ENCODE measurements around the gene THBS4. TPM values are rescaled to one million over a fixed set of nuclear protein-coding genes. Genes with fewer than 3 reads are reported as not detected.

THBS4 gene
- polyA plus RNA-seq, 1 of the 3 experiments (the other 2 are of a cell fraction) = 1.1 TPM

DNA sequence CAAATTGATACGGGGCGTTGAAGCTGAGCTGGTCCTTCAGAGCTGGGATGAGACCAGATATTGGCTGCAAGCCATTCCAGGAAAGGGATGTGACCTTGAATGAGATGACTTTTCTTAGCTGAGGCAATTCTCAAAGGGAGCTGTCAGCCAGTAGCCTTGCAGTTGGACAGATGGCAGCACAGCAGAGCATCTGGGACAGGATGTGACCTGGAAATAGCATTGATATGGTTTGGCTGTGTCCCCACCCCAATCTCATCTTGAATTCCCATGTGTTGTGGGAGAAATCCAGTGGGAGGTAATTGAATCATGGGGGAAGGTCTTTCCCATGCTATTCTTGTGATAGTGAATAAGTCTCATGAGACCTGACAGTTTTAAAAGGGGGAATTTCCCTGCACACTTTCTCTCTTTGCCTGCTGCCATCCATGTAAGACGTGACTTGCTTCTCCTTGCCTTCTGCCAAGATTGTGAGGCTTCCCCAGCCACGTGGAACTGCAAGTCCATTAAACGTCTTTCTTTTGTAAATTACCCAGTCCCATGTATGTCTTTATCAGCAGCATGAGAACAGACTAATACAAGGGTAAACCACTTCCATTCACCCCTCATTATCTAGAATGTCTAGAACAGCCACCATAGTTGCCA is 24.3 kb upstream of the THBS4 start (continued):
- TF ChIP-seq MEF2A (IDR thresholded peaks at IDR 0.05; ENCODE audit: borderline replicate concordance, low read depth) (no peak), SIN3A (IDR thresholded peaks at IDR 0.05; ENCODE audit: borderline replicate concordance, low read depth, low read length) (no peak)
- TF ChIP-seq, protein P1, sequence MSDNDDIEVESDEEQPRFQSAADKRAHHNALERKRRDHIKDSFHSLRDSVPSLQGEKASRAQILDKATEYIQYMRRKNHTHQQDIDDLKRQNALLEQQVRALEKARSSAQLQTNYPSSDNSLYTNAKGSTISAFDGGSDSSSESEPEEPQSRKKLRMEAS (IDR thresholded peaks at IDR 0.05; ENCODE audit: low read depth) = no peak

GRCh38 chr5:80025069-80025468 is 10.1 kb upstream of the THBS4 start:
- POLR2A ChIA-PET = no interaction called here
- Histone ChIP-seq H3K27ac (ENCODE audit: low read depth in 2 of 2, low read length in 1 of 2) (no peak overlapping the region), H3K4me3 (ENCODE audit: low read depth in 2 of 2, low read length in 1 of 2) (no peak overlapping the region), H3K9ac (no peak overlapping the region), H3F3A (replicated peaks; ENCODE audit: insufficient read depth) (no peaks in the 10 kb centered on the region), H3K9me2 (no peaks in the 10 kb centered on the region), H3K27me3 (ENCODE audit: insufficient read depth) (no peaks in the 10 kb centered on the region), H3K79me2 (ENCODE audit: insufficient read depth) (no peaks in the 10 kb centered on the region), H3K9me3 (no peaks in the 10 kb centered on the region), H3K4me1 (ENCODE audit: control insufficient read depth in 1 of 2, insufficient read depth in 2 of 2, low read depth in 1 of 2, low read length in 1 of 2) (no peaks in the 10 kb centered on the region), H3K4me2 (no peak overlapping the region), H2AFZ (ENCODE audit: low read depth) (no peak overlapping the region), H4K20me1 (ENCODE audit: insufficient read depth) (no peaks in the 10 kb centered on the region), H3K36me3 (replicated peaks in 1 of 2; ENCODE audit: control insufficient read depth in 1 of 2, insufficient read depth in 2 of 2, low read length in 1 of 2) (no peaks in the 10 kb centered on the region)
- no peak for DNase-seq
- CTCF ChIA-PET = no interaction called here
- 50% methylated on average over 2 of the region's 2 CpGs for WGBS (ENCODE audit: low lambda C conversion rate)
- TF ChIP-seq FOXM1 (IDR thresholded peaks at IDR 0.05; ENCODE audit: low read depth) = no peak
- TF ChIP-seq YY1 (IDR thresholded peaks at IDR 0.05; ENCODE audit: low read depth) = no peak
- TF ChIP-seq, protein P2, sequence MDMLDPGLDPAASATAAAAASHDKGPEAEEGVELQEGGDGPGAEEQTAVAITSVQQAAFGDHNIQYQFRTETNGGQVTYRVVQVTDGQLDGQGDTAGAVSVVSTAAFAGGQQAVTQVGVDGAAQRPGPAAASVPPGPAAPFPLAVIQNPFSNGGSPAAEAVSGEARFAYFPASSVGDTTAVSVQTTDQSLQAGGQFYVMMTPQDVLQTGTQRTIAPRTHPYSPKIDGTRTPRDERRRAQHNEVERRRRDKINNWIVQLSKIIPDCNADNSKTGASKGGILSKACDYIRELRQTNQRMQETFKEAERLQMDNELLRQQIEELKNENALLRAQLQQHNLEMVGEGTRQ (IDR thresholded peaks at IDR 0.05; ENCODE audit: borderline replicate concordance, low read depth, low read length) = no peak
- TF ChIP-seq MXI1 (IDR thresholded peaks at IDR 0.05; ENCODE audit: low read depth, low read length) = no peak
- no peak for TF ChIP-seq RXRA (IDR thresholded peaks at IDR 0.05; ENCODE audit: borderline replicate concordance, low read depth)
- TF ChIP-seq TAF1 (IDR thresholded peaks at IDR 0.05; ENCODE audit: borderline replicate concordance, low read depth, low read length) = no peak
- TF ChIP-seq PBX3 (IDR thresholded peaks at IDR 0.05) = no peak
- TF ChIP-seq CHD2 (IDR thresholded peaks at IDR 0.05; ENCODE audit: low read length, partially characterized antibody) = no peak
- no peak for TF ChIP-seq NFIC (IDR thresholded peaks at IDR 0.05; ENCODE audit: borderline replicate concordance)
- TF ChIP-seq MEF2A (IDR thresholded peaks at IDR 0.05; ENCODE audit: borderline replicate concordance, low read depth) = no peak
- no peak for TF ChIP-seq RAD21 (IDR thresholded peaks at IDR 0.05; ENCODE audit: low read length)

DNA sequence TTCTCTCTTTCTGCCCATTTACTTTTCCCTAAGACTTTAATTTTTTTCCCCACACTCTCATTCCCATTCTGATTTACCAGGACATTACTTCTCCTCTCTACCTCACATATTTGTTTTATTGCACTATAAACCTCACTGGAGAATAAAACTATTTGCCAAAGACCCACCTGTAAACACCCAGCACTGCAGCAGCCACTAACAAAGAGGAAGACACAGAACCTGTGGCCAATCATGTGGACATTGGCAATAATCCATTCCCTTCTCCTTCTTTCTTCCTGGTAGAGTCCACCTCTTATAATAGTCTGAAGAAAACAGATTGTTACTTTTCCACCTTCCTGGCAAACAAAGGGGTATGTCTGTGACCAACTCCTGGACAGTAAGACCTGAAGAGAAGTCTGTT is 8.3 kb upstream of the THBS4 start:
- H3K27me3 ChIP-seq (ENCODE audit: insufficient read depth) = no peaks in the 10 kb centered on the region
- no peak overlapping the region for H3K9ac ChIP-seq
- H3K36me3 ChIP-seq (replicated peaks in 1 of 2; ENCODE audit: control insufficient read depth in 1 of 2, insufficient read depth in 2 of 2, low read length in 1 of 2) = no peaks in the 10 kb centered on the region
- no peak overlapping the region for H3K27ac ChIP-seq (ENCODE audit: low read depth in 2 of 2, low read length in 1 of 2)
- no peaks in the 10 kb centered on the region for H3K4me1 ChIP-seq (ENCODE audit: control insufficient read depth in 1 of 2, insufficient read depth in 2 of 2, low read depth in 1 of 2, low read length in 1 of 2)
- POLR2A ChIA-PET = no interaction called here
- no peak overlapping the region for H2AFZ ChIP-seq (ENCODE audit: low read depth)
- no peaks in the 10 kb centered on the region for H3K9me3 ChIP-seq
- no peak overlapping the region for H3K4me2 ChIP-seq
- no peaks in the 10 kb centered on the region for H3K79me2 ChIP-seq (ENCODE audit: insufficient read depth)
- CTCF ChIA-PET = interaction anchor here (0.6 kb wide), 1 partner anchor 224 kb away, joined by 3 read pairs; no protein-coding TSS in a partner anchor
- H3K9me2 ChIP-seq = no peaks in the 10 kb centered on the region
- no peaks in the 10 kb centered on the region for H3F3A ChIP-seq (replicated peaks; ENCODE audit: insufficient read depth)
- DNase-seq = no peak
- H4K20me1 ChIP-seq (ENCODE audit: insufficient read depth) = no peaks in the 10 kb centered on the region
- no peak overlapping the region for H3K4me3 ChIP-seq (ENCODE audit: low read depth in 2 of 2, low read length in 1 of 2)
- TF ChIP-seq JUND (IDR thresholded peaks at IDR 0.05) (no peak), NFIC (IDR thresholded peaks at IDR 0.05; ENCODE audit: borderline replicate concordance) (no peak), GATA2 (CRISPR knock-in tag; IDR thresholded peaks at IDR 0.05) (no peak), POLR2AphosphoS5 (IDR thresholded peaks at IDR 0.05; ENCODE audit: low read depth, low read length) (no peak), RXRA (IDR thresholded peaks at IDR 0.05; ENCODE audit: borderline replicate concordance, low read depth) (no peak), IRF3 (IDR thresholded peaks at IDR 0.05; ENCODE audit: low read depth, low read length) (no peak), MEF2A (IDR thresholded peaks at IDR 0.05; ENCODE audit: borderline replicate concordance, low read depth) (no peak), TAF1 (IDR thresholded peaks at IDR 0.05; ENCODE audit: borderline replicate concordance, low read depth, low read length) (no peak)
- TF ChIP-seq, protein P3, sequence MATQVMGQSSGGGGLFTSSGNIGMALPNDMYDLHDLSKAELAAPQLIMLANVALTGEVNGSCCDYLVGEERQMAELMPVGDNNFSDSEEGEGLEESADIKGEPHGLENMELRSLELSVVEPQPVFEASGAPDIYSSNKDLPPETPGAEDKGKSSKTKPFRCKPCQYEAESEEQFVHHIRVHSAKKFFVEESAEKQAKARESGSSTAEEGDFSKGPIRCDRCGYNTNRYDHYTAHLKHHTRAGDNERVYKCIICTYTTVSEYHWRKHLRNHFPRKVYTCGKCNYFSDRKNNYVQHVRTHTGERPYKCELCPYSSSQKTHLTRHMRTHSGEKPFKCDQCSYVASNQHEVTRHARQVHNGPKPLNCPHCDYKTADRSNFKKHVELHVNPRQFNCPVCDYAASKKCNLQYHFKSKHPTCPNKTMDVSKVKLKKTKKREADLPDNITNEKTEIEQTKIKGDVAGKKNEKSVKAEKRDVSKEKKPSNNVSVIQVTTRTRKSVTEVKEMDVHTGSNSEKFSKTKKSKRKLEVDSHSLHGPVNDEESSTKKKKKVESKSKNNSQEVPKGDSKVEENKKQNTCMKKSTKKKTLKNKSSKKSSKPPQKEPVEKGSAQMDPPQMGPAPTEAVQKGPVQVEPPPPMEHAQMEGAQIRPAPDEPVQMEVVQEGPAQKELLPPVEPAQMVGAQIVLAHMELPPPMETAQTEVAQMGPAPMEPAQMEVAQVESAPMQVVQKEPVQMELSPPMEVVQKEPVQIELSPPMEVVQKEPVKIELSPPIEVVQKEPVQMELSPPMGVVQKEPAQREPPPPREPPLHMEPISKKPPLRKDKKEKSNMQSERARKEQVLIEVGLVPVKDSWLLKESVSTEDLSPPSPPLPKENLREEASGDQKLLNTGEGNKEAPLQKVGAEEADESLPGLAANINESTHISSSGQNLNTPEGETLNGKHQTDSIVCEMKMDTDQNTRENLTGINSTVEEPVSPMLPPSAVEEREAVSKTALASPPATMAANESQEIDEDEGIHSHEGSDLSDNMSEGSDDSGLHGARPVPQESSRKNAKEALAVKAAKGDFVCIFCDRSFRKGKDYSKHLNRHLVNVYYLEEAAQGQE (IDR thresholded peaks at IDR 0.05; ENCODE audit: low read depth, low read length) = no peak

All from SK-N-SH (cell line).